GM21529 (cell line): ENCODE results near the gene SYCN.

Source experiments
- ATAC-seq: cut with Tn5 transposase; IDR thresholded peaks from one replicate; pipeline ENCODE4 v1.9.1; 2021; ENCODE audit not compliant: unreplicated experiment

SYCN gene

DNA sequence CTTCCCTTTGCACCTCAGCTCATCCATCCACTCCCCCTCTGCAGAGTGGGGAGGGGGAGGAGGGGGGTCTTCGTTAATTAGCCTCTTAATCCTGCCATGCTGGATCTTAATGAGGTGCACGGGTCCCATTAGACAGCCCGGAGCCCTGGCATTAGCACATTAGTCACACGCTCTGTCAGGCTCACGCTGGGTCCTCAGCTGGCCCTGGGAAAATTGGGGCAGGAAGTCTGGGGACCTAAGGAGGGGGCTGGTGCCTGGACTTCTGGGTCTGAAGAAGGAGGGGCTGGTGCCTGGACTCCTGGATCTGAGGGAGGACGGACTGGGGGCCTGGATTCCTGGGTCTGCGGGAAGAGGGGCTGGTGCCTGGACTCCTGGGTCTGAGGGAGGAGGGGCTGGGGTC is 7.7 kb downstream of the SYCN start:
- no peak for ATAC-seq

DNA sequence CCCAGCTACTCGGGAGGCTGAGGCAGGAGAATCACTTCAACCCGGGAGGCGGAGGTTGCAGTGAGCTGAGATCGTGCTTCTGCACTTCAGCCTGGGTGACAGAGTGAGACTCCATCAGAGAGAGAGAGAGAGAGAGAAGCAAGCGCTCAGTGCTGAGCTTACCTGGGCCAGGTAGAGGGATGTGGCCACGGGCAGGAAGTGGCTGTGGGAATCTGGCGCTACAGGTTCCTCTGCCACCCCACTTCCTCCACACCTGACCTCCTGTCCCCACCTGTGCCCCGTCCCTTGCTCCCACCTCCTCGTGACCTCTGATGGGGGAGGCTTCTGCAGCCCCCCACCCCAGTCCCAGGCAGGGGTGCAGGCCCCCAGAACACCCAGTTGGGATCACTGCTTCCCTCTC is 8.3 kb downstream of the SYCN start:
- ATAC-seq: no peak

DNA sequence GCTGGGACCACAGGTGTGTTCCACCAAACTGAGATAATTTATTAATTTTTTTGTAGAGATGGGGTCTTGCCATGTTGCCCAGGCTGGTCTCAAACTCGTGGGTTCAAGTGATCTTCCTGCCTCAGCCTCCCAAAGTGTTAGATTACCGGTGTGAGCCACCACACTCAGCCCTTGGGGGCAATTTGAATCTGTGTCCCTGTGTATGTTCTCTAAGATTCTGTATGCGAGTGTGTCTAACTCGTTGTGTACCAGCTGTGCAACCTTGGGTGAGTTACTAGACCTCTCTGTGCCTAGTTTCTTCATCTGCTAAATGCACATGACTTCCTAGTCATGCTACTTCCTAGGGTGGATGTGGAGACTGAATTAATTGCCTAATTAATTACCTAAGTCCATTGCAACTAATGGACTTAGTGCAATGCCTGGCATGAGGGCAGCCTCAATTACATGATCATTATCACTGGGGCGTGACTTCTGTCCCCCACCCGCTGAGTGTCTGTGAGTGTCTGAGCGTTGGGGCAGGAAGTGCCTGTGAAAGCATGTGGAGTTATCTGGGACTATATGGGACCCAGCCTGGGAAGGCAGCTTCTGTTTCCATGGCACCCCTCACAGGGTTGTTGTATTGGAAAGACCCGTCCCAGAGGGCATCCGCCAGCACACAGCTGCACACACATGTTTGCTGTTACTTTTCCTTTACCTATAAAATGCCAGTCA is 9.1 kb downstream of the SYCN start:
- ATAC-seq: no peak

DNA sequence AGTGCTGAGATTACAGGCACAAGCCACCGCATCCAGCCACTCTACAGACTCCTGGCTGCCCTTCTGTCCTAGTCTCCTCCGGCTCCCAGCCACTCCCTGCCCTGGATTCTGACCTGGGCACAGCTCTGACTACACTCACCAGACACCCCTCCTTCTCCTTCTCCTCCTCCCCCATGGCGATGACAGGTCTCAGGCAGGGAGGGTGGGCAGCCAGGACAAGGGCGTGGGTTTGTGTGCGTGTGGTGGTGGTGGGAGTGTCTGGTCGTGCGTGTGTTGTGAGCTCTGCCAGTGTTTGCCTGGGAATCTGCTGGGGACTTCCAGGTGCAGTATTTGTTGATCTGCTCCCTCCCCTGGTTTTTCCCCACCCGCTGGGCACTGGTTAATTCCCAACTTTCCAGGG is 10.3 kb downstream of the SYCN start:
- ATAC-seq: no peak

DNA sequence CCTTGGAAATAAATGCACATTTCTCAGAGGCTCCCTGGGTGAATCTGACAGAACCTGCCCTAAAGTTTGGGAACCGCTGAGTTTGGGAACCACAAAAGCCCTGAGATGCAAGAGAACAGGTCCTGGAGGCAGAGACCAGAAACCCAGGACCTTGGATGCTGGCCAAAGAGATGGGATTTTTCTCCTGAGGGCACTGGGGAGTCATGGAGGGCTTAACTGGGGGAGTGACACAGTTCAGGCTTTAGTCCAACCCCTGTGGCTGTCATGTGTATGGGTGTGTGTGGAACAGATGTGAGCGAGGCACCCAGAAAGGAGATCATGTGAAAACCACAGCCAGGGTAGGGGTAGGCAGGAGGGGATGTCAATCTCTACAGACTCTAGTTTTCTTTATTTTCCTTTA is 11.2 kb downstream of the SYCN start:
- ATAC-seq: no peak

DNA sequence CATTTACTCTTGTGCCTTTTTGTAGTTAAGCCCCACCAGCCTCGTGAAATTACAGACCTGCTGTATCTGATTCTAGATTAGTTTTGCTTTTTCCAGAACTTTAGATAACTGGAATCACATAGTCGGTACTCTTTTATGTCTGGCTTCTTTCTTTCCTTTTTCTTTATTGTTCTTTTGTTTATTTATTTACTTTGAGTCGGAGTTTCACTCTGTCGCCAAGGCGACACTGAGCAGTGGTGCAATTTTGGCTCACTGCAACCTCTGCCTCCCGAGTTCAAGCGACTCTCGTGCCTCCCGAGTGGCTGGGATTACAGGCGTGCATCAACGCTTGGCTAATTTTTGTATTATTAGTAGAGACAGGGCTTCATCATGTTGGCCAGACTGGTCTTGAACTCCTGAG is 13.3 kb downstream of the SYCN start:
- no peak for ATAC-seq

DNA sequence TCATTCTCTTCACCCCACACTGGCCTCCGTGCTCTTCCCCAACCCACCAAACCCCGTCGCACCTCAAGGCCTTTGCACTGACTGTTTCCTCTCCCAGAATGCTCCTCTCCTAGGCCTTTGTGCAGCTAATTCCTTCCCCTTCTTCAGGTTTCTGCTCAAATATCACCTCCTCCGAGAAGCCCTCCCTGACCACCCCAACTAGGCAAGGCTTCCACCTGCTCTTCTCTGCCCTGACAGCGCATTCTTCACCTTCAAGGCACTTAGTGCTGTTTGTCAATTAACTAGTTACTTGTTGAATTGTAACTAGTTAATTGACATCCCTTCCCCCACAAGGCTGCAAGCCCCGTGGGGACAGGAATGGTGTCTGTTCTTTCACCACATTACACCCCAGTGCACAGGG is 15.1 kb downstream of the SYCN start:
- no peak for ATAC-seq

DNA sequence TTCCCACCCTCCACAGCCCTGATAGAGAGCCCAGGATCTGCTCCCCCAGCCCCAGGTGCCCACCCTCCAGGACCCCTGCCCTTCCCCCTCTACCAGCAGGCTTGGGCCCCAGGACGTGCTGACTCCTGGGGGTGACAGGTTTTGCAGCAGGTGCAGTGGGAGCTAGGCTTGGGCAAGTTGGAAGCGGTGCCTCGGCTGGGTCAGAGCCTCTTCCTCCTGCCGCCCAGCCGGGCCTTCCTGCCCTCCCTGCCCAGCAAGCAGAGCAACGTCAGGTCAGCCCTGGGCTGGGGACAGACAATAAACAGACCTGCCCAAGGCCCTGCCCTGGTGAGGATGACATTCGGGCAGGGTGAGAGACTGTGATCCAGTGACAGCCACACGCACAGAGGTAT is 16.5 kb downstream of the SYCN start:
- ATAC-seq: no peak

DNA sequence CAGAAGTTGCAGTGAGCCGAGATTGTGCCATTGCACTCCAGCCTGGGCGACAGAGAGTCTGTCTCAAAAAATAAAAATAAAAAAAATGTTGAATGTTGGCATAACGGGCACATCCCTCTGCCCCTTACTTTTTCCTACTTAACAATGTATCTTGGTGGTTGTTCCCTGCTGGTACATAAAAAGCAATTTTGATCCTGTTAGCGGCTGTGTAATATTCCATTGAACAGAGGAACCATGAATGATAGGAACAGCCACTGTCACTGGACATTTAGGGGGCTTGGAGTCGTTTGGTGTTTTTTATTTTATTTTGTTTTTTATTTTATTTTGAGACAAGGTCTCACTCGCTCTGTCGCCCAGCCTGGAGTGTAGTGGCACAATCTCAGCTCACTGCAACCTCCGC is 17.7 kb downstream of the SYCN start:
- ATAC-seq: no peak

DNA sequence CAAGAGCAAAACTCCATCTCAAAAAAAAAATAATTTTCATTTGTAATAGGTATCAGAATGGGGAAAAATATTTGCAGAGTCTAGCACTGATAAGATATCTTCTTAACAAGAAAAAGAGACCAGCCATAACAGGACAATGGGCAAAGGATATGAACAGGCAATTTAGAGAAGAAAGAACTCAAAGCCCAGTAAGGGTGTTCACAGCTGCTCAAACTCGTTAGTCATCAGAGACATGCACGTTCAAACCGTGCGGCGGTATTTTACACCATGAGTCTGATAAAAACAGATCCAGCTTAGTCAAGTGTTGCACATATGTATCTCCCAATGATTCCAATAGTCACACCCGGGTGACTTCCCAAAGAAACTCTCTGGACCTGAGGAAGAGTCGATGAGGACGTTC is 21.0 kb downstream of the SYCN start:
- no peak for ATAC-seq

DNA sequence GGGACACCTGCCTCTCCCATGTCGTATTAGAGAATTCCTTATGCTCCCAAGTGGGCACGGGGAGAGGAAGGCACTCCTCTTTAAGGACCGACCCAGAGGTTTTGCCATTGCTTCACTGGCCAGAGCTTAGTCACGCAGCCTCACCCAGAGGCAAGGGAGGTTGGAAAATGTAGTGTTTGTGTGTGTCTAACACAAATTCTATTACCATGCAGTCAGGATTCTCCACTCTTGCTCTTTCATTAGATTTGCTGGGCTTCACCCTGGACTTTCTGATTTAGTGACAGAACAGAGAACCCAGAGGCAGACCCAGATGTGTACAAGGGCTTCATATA is 21.9 kb downstream of the SYCN start:
- no peak for ATAC-seq

DNA sequence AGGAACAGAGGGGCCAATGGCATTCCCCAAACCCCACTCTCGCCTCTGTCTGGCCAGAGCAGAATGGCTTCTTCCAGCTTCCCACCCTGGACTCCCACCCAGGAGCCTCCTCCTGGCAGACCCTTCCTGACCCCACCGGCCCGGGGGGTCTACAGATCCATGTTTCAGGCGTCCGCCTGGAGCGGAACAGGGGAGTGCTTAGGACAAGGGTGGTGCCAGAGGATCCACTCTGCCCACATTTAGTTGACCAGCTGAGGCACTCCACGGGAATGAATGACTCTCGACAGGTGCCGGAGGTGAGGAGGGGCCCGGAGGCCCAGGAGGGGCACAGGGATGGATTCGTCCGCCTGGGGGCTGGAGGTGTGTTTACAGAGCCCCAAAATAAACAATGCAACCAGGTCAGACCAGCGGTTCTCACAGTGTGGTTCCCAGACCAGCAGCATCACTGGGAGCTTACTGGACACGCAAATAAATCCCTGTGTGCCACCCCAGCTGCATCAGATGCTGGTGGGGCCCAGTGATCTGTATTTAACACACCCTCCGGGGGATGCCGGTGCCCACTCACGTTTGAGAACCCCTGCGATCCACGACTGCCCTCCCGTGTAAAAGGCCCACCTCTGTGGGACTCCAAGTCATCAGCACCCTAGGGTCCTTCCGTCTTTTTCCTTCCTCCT is 22.4 kb downstream of the SYCN start:
- ATAC-seq: no peak

DNA sequence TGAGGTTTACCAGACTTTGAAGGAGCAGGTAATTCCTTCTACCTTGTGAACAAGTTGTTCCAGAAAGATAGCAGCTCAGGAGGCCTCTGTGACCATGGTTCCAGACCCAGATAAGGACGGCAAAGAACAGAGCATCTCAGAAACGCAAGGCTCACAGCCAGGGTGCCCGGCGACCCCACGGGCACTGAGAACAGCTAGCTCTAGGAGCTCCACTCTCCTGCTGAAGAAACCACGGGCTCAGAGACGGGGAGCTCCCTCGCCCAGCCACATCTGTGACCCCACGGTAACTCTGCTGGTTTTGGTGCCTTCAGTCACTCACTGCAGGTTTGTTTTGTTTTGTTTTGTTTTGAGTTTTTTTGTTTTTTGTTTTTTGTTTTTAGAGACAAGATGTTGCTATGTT is 23.3 kb downstream of the SYCN start:
- no peak for ATAC-seq

DNA sequence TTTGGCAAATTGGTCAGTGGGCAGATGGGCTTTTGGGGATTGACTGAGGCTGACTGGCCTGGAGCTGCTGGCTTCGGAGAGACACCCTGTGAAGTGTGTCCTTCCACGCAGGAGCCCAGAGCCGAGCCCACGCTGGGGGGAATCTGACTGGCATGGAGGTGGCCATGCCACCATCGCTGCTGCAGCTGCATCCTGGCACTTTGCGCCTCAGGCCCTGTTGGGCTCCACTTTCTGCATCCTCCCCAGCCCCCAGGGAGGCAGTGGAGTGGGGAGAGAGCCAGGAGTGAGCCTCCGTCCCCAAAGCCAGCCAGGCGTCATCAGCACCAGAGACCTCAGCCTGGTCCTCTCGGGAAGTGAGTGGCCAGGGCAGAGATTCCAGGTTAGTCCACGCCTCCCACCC is 24.3 kb downstream of the SYCN start:
- no peak for ATAC-seq

DNA sequence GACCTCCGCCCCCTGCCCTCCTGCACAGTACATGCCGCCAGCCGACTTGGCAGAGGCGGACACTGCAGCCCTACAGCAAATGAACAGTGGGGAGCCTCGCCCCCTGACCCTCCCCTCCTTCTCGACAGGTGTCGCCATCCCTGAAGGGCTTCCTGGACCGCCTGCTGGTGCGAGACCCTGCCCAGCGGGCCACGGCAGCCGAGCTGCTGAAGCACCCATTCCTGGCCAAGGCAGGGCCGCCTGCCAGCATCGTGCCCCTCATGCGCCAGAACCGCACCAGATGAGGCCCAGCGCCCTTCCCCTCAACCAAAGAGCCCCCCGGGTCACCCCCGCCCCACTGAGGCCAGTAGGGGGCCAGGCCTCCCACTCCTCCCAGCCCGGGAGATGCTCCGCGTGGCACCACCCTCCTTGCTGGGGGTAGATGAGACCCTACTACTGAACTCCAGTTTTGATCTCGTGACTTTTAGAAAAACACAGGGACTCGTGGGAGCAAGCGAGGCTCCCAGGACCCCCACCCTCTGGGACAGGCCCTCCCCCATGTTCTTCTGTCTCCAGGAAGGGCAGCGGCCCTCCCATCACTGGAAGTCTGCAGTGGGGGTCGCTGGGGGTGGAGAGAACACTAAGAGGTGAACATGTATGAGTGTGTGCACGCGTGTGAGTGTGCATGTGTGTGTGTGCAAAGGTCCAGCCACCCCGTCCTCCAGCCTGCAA is 25.6 kb downstream of the SYCN start:
- no peak for ATAC-seq

DNA sequence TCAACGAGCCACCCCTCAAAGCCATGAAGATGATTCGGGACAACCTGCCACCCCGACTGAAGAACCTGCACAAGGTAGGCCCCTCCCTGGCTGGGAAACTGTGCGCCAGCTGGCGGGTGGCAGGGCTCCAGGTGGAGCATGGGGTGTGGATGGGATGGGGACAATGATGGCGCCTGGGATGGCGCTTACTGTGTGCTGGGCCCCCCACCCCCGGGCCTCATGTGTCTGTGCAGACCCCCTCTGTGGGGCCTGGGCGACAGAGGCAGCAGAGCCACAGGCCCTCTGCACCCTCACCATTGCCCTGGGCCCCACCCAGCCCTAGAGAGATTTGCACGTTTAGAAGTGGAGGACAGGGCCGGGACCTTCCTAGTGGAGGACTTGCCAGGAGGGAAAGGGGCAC is 26.3 kb downstream of the SYCN start:
- no peak for ATAC-seq

DNA sequence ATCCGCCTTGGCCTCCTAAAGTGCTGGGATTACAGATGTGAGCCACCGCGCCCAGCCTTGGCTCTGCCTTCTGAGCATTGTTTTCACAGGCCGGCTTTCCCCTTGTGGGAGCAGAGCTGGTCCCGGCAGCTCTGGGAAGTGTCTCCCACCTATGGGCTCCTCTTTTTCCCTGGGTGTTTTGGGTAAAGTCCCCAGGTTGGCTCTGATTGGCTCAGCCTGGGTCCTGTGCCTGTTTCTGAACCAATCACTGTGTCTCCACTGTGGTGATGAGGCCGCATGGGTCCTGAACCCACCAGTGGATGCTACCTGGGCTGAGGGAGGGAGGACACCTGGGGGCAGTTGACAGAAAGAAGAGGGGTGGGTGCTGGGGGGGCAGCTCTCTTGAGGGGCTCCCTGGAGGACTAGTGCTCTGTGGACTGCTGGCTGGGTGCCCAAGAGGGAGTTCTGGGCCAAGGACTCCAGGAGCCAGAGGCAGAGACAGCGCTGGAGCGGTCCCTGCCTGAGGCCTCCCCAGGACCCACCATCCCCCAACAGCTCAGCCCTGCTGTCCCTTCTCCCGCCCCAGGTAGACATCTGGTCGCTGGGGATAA is 26.9 kb downstream of the SYCN start:
- no peak for ATAC-seq

DNA sequence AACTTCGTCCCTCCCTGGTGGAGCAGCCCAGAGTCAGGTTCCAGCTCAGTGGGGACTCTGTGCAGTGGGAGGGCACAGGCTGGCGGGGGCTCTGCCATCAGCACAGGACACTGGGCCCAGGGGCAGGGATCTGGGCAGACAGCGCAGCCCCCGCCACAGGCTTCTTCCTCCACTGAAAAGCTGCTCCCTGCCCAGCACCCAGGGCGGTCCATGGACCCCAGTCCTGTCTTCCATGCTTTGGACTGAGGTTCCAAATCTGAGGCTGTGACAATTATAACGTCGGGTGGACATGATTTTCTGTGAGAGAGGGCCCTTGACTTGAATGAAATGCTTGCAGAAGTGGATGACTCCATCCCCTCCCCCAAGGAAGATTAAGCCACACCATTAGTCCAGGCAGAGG is 28.5 kb downstream of the SYCN start:
- no peak for ATAC-seq

DNA sequence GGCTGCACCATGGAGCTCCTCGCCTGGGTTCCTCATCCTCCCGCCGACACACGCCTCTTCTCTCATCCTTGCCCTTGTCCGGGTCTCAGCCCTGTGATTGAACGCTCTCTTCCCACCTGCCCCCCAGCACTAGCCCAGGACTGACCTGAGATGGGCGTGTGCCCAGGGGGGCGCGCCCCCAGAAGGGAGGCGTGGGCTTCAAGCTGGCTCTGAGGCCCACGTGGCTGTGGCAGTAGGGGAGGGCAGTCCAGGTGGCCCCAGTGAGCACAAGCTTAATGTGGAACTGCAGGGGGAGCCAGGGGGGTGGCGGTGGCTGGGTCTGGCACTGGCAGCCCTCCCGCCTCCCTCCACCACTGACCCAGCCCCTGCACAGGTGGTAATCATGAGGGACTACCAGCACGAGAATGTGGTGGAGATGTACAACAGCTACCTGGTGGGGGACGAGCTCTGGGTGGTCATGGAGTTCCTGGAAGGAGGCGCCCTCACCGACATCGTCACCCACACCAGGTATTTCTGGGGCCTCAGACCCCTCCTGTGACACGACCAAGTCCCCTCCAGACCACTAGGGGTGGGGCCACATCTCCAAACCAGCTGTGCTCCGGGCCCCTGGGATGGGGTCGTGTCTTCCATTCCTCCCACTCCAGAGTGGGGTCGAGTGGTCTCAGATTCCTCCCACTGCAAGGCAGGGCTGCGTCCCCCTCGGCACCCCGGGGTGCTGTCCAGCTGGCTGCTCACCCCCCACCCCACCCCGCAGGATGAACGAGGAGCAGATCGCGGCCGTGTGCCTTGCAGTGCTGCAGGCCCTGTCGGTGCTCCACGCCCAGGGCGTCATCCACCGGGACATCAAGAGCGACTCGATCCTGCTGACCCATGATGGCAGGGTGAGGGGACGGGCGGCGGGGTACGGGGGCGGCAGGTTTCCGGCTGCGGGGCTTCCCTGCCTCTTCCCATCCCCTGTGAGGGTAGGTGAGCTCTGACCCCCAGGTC is 29.2 kb downstream of the SYCN start:
- no peak for ATAC-seq

DNA sequence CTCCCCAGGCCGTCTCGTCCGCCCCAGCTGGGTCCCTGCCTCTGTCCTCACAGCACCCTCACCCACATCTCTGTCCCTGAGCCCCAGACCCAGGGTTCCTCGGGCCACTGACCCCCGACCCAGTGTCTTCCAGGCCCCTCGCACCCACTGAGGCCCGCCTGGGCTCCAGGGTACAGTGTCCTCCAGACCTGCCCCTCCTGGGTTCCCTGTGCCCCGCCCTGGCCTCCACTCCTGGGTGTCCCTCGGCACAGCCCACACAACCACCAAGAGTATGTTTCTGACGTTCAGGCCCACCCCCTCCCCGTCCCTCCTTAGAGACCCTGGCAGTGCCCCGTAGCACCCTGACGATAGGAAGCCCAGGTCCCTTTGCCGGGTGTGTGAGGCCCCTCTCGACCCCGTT is 29.9 kb downstream of the SYCN start:
- no peak for ATAC-seq

DNA sequence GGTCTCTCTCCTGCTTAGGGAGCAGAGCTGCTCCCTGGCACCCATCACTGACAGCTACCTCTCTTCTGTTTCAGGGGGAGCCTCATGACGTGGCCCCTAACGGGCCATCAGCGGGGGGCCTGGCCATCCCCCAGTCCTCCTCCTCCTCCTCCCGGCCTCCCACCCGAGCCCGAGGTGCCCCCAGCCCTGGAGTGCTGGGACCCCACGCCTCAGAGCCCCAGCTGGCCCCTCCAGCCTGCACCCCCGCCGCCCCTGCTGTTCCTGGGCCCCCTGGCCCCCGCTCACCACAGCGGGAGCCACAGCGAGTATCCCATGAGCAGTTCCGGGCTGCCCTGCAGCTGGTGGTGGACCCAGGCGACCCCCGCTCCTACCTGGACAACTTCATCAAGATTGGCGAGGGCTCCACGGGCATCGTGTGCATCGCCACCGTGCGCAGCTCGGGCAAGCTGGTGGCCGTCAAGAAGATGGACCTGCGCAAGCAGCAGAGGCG is 30.5 kb downstream of the SYCN start:
- no peak for ATAC-seq
